NAMALWA (cell line): ENCODE results near the gene CRYGA.
"Not testable (repeated sequence)": the region's sequence is repeated elsewhere in the genome, so short reads cannot be mapped to it uniquely, and the experiment has no call there.

Source experiments
- DNase-seq: peaks from one replicate; pipeline ENCODE4 v3.0.0-alpha.2; 2015; ENCODE audit warnings: low spot score

CRYGA gene

DNA sequence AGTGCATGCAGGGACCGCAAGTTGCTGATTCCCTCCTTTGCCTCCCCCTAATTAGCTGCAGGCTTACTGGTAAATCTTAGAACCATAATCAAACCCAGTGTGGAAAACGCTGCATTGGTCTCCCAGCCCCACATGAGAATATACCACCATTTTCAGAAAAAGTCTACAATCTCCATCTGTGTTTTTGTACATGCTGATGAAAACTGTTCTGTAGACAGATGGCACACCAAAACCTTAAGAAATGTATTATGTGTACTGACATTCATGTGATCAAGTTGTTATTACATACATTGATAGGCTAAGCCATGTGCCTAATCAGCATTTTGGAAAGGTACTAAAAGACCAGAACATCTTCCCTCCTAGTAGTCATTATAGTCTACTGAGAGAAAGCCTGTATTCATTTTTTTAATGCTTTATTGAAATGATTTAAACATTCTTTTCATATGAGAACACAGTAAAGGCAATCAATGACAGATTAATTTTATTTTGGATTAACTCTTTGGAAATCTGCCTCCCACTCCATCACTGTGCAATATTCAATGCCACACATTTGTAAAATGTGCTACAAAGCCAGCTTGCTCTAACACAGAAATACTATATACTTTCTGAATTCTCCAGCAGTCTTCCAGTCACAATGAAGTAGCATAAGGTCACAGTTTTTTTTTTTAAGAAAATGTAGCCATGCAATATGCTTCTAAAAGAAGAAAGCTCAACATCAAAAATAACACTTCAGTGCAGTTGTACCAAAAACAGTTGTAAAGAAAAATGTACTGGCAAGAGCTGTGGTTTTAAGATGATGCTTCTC, 1.8 kb upstream of the CRYGA start:
- no peak for DNase-seq

DNA sequence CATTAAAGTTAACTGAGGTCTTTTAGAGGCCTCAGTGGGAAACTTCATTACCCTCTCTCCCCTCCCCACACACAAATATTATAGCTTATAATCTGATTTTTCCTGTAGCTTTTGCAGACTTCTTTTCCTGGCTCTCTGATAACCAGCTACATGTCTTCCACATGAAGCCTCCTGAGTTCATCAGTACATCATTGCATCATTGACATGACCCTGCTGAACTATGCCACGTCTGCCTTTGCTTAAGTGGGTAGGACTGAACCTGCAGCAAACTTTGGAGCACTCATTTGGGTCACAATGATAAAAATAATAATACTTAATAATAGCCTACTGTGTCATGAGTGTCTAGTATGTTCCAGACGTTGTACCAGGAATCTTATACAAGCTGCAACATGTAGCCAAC, 7.0 kb downstream of the CRYGA start:
- no peak for DNase-seq

DNA sequence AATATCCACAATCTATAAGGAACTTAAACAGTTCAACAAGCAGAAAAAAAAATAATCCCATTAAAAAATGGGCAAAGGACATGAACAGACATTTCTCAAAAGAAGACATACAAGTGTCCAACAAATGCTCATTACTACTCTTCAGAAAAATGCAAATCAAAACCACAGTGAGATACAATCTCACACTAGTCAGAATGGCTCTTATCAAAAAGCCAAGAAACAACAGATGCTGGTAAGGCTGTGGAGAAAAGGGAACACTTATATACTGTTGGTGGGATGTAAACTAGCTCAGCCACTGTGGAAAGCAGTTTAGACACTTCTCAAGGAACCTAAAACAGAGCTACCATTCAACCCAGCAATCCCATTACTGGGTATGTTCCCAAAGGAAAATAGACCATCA, 10.2 kb downstream of the CRYGA start:
- no peak for DNase-seq

DNA sequence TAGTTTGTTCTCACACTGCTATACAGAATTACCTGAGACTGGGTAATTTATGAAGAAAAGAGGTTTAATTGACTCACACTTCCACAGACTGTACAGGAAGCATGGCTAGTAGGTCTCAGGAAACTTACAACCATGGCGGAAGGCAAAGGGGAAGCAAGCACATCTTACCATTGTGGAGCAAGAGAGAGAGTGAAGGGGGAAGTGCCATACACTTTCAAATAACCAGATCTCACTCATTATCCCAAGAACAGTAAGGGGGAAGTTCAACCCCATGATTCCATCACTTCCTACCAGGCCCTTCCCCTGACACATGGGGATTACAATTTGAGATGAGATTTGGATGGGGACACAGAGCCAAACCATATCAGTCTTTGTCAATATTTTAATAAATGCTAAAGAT, 12.4 kb downstream of the CRYGA start:
- no peak for DNase-seq

DNA sequence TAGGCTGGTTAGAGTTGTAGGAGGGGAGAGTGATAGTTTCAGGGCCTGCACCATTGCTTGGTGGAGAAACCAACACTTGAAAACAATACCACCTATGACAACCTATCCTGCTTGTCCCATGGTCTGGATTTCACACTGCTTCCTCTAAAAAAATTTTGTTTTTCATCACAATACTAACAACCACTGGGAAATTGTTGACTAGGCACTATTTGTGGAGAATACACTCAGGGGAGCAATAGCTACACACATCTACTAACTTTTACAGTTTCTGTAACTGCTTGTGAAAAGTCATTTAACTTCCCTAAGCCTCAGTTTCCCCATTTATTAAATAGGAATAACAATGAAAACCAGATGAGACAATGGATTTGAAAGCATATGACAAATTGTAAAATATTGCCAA, 13.3 kb downstream of the CRYGA start:
- DNase-seq: no peak

DNA sequence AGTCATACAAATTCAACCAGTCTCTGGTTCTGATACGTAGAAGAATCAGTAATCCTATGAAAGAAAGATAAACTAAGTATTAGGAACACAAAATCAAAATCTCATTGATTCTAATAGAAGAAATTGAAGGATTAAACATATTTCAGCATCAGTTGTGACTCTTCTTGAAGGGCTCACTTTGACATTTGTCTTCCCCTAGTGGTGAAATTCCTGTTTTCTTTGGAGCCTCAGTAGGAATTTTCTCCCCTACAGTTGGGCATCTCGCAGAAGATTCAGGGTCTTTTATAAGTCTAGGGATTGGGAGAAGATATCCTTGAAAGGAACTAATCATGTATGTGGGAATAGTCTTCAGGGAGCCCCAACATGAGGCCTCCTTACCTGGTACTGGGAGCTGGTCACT, 14.6 kb downstream of the CRYGA start:
- no peak for DNase-seq

DNA sequence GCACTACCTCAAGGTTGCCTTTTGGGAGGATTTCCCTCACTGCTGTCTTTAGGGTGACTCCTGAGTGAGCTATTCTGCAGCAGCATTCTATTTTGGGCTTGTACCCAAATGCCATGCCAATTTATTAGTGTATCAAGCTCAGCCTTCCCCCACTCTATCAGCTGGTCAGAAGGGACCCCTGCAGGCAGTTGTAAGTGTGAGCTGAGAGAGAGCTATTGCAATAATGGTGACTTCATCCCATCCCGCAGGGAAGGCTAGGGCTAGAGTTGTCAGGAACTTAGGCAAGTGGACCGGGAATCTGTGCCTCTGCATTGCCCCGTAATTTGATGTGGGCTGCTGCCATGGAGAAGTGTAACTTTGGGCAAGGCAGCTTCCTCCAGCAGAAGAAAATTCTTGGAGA, 15.6 kb downstream of the CRYGA start:
- DNase-seq: no peak

DNA sequence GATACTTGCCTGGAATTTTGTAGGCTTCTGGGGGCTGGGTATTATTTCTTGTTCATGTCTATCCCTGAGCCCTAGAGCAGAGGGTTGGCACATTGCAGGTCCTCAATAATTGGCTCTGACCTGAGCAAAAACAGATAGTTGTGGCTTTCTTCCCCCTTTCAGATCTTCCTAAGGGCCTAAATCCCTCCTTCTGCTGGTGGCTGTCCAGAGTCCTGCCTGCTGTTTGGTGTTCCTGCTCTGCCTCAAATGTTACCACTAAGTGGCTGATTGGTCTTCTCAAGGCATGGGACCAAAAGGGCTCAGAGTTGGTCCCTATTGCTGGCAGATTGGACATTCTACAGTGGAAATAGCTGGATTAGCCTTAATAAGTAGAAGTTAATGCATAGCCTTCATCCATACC, 16.4 kb downstream of the CRYGA start:
- no peak for DNase-seq

DNA sequence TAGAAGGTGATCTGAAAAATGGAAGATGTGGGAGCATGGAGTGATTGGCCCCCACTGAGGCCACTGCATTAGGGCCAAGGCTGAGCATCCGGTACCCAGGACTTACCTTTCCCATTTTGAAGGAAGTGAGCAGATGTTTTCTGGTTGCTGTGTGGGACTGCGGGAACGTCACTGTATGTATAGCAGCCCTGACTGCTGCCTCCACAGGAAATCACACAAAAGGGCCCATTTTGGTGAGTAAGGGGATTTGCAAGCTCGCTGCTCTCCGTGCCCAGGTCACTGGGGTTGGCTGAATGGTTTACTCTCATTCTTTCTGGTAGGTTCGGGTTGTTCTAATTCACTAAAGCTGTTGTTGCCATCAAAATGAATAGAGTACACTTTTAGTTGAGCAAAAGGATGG, 17.4 kb downstream of the CRYGA start, which contains the start of gene CRYGB:
CRYGB (minus strand) TSS at position 153 of the 400 bp plus-strand sequence; CDS start at position 115, 38 bp downstream.
- no peak for DNase-seq

DNA sequence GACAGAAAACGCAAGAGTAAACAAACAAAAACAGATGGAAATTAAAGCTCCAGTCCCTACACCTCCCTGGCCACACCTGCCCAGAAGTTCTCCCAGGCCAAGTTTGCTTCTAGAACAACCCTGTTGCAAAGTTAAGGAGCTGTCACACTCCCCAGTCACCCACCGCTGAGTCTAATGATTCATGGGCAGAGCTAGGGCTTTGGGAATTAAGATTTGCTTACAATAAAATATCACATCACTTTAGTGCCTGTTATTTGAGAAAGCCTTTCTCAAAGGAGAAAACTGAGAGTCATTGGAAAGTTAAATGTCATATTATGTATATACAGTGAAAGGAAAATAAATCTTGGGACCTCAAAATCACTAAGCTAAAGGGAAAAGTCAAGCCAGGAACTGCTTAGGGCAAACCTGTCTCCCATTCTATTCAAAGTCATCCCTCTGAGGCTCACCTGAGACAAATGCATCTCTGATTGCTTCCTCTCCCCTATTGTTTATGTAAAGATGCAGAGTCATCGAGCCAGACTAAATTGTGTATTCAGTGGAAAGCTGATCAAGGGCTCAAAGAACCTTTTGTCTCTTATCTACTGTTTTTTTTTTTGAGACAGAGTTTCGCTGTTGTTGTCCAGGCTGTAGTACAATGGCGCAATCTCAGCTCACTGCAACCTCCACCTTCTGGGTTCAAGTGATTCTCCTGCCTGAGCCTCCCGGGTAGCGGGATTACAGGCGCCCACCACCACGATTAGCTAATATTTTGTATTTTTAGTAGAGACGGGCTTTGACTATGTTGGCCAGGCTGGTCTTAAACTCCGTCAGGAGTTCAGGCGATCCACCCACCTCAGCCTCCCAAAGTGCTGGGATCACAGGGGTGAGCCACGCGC, 20.2 kb downstream of the CRYGA start:
- no peak for DNase-seq

DNA sequence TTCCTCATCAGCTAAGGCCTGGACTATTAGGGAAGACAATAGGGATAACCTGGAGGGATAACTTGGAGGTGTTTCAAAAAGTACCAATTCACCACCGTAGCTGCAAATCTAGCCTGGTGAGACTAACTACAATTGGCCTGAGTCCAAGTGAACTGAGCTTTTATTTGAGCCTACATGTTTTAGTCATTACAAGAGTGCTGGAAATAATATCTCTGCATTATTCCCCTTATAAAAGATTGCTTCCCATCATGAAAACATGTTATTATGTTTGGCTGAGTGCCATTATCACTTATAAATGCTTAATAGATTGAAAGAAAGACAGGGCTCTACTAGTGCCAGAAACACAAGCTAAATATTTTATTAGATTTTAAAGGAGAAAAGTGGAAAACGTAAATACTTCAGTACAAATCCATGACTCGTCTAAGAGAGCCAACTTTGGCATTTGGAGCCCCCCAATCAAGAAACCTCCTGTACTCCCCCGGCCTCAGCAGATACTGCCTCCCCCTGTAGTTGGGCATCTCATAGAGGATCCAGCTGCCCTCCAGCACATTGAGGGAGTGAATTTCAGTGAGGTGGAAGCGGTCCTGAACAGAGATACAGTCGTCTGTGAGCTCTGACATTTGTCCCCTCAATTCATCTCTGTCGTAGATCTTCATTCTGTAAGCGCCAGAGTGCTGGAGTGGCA, 21.0 kb downstream of the CRYGA start:
- DNase-seq: no peak

DNA sequence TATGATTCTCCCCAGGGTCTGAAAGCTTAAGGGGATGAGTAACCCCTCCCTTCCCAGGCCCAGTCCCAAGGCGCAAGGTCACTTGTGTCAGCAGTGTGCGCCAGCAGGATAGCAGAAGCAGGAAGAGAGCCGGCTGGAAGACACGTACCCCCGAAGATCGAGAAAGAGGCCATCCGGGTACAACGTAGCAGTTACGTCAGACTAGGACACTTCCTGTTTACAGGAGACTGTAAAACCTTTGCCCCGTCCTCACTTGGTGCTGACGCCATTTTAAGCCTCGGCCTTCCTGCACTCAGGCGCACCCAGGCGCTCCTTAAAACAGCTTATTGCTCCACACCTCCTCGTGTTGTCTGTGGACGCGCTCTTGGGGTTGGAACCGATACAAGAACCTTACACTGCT, 23.9 kb downstream of the CRYGA start:
- no peak for DNase-seq

DNA sequence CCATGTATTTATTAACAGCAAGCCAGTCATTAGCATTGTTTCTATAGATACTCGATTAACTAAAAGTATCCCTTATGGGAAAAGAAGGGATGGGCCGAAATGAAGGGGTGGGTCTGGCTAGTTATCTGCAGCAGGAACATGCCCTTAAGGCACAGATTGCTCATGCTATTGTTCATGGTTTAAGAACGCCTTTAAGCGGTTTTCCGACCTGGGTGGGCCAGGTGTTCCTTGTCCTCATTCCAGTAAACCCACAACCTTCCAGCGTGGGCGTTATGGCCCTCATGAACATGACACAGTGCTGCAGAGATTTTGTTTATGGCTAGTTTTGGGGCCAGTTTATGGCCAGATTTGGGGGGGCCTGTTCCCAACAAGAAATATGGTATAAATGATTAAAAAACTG, 25.1 kb downstream of the CRYGA start:
- not testable (repeated sequence) for DNase-seq

DNA sequence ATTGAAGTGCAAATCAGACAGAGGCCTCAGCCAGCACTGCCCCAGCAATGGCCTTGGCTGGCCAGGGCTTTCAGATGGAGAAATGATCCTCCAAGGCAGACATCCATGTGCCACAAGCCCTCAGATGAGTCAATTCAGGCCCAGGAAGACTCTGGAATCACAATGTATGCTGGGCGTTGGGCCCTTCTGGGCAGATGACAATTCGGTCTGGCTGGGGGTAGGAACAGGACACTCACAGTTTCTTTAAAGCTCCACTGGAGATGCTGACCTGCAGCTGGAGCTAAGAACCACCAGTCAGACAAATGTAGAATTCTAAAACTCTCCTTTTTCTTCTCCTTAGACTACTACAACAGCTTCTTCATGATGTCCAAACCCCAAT, 26.7 kb downstream of the CRYGA start:
- DNase-seq: no peak

DNA sequence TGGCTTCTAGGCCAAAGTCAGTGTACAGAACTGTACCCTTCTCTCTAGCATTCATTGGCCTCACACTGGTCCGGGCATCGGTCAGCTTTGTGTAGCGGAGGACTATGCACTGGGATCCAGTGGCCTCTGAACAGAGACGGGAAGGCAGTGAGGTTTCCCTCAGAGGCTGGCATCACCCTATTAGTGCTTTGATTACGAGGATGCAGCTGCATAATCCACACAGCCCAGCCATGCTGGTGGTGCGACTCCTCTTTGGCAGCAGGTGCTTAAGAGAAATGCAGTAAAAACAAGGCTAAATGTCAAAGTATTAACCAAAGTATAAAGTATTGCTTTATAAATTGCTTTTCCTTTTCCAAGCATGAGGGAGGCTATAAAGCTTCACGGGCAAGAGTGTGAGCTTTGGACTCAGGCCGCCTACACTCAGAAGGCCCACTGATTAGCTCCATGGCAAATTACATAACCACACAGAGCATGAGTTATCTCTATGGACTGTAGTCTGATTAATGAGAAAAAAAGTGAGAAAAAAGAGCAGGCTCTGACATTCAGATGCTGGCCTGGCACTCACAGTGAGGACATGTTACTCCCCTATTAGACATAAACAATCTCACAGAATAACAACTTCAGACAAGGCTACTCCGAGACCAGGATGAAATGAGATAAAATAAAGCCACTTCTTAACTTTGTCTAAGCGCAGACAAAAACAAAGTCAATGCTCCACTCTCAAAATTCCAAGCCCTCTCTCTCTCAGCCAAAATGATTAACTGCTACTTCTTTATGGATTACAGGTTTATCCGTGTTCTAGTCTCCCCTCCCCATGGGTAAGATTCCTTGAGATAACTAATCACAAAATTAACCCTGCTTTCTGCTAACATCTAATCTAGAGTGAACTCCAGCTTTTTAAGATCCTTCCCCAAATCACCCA, 27.3 kb downstream of the CRYGA start:
- no peak for DNase-seq

DNA sequence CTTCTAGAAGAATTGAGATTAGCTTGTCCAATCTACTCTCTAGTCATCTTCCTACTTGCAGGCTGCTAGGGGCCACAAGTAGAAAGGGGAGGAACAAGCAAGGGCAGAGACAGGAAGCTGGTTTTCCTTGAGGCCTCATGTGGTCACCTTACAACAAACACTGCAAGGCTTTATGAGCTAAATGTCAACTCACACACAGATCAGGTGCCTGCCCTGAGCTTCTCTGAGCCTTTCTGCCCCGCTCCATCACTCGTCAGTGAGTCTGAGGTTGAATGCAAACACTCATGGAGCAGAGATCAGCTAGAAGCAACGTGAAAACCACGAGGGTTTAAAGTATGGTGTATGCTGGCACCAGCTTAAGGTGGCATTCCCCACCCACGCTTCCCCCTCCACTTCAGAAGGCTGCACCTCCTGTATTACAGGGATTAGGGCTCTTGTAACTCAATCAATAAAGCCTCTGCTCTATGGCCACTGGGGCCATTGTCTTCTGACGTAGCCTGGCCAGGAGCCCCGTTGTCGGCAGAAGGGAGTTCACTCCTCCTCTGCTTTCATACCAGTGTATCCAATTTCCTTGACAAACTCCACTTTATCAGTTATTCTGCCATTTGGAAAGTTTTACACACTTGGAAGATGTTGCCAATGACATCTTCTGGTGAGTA, 28.3 kb downstream of the CRYGA start:
- DNase-seq: no peak

DNA sequence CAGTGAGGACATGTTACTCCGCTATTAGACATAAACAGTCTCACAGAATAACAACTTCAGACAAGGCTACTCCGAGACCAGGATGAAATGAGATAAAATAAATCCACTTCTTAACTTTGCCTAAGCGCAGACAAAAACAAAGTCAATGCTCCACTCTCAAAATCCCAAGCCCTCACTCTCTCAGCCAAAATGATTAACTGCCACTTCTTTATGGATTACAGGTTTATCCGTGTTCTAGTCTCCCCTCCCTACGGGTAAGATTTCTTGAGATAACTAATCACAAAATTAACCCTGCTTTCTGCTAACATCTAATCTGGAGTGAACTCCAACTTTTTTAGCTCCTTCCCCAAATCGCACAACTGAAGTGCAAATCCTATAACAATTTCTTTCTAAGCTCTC, 32.7 kb downstream of the CRYGA start:
- no peak for DNase-seq

DNA sequence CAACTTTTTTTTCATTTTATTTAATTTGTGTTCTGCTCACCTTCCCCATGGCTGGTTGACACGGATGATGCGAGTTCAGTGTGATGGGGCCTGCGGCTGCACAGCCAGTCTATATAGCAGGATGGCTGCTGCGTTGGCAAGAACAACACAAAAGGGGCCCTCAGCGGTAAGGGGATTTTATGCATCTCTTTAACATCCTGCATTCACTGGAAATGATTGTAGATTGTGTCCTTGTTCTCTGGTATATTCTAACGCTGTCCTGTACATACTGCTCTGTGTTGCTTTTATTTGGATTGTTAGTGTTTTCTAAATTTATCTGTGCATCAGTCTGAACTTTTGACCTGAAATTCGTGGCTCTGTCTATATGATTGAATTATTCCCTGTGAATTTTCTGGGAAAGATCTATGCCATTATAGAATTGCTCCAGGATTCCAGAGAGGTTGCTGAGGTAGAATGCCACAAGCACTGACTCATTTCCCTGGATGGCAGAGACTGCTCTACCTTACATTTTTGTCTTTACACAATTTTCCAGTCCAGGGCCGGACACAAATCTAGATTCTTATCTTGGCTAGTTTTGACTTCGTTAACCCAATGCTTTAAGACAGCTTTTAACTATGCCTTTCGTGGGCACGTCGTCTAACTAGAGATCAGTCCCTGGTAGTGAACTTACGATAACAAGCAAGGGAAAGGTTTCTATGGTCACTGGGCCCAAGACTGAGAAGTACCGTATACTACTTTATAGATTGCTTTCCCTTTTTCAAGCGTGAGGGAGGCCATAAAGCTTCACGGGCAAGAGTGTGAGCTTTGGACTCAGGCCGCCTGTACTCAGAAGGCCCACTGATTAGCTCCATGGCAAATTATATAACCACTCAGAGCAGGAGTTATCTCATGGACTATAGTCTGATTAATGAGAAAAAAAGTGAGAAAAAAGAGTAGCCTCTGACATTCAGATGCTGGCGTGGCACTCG, 33.4 kb downstream of the CRYGA start, which contains the start of gene CRYGC:
CRYGC (minus strand) TSS at position 85 of the 968 bp plus-strand sequence; CDS start at position 49, 36 bp downstream.
- no peak for DNase-seq

DNA sequence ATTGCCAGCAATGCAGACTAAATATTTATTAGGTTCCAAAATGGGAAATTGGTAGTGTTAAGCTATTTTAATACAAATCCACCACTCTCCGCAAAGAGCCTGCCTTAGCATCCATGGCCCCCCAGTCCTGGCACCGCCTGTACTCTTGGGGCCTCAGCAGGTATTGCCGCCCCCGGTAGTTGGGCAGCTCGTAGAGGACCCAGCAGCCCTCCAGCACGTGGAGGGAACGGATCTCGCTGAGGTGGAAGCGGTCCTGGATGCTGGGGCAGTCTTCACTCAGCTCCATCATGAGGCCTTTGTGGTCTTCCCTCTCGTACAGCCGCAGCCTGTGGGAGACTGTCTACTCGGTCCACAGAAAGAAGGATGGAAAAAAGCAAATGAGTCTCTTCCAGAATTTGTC, 35.3 kb downstream of the CRYGA start:
- no peak for DNase-seq

DNA sequence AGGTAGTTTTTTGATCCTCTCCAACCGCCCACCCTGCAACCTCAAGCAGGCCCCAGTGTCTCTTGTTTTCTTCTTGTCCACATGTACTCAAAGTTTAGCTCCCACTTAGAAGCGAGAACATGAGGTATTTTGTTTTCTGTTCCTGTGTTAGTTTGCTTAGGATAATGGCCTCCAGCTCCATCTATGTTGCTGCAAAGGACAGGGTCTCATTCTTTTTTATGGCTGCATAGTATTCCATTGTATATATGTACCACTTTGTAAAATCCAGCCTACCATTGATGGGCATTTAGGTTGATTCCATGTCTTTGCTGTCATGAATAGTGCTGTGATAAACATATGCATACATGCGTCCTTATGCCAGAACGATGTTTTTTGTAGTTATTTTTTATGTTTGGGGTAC, 36.3 kb downstream of the CRYGA start:
- DNase-seq: no peak
